ENCODE results near the gene PADI1.

The PADI1 gene

DNA sequence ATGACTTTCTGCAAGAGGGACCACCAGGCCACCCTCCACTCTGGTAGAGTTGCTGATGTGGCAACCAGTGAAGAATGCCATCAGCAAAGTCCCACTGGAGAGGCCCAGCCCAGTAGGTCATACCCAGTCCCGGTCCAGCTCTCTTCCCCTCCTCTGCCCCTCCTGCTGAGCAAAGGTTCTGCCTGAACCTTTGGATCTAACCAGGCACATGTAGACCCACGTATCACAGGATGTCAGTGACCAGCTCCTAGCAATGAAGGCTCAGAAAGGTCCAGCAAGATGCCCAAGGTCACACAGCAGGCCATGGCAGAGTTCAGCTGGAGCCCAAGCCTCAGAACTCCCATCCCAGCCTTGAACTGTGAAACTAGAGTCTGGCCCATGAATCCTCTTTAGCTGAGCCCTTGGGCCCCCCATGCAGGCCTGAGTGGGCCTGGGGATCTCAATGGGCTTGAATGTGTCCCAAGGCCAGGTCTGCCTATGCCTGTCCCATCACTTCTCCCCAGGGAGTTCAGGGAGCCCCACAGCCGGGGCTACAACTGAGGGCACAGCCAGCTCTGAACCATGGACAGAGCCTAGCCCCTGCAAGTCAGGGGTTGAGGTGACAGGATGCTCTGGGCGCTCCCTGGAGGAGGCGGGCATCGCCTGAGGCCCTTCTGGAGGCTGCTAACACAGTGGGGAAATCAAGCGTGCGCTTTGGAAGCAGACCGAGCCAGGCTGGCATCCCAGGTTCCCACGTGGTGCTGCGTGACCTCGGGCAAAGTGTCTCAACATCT, 21.4 kb upstream of the PADI1 start:
- DNase-seq (ENCODE audit: low spot score), result no peak

GRCh38 chr1:17184161-17184665, 20.7 kb upstream of the PADI1 start:
- no peak for DNase-seq (ENCODE audit: low spot score)

DNA sequence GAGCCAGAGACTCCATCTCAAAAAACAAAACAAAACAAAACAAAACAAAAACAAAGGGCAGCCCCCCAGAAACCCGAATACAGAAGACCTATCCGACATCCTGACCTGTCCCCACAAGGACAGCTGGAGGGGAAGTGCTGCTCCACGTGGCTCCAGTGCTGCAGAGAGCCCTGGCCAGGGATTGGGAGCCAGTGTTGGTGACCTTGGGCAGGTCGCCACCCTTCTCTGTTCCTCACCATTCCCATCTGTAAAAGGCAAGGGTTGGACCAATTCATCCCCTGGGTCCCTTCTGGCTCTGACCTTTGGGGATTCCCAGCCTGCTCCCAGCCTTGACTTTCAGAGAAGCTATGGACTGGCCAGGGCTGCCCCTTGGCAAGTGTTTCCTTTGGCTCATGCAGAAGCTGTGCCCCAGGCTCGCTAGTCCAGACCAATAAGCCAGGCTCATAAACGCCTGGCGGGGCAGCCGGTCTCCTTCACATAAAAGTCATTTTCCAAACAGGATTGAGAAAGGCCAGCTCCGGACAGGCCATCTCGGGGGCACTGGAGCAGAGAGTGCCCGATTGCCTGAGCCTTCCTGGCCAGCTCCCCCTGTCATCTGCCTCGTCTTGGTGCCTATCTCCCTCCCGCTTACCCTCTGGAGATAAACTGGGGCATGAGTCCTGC, 20.0 kb upstream of the PADI1 start:
- no peak for DNase-seq (ENCODE audit: low spot score)

GRCh38 chr1:17185485-17185860, 19.5 kb upstream of the PADI1 start:
- DNase-seq (ENCODE audit: low spot score), result no peak

DNA sequence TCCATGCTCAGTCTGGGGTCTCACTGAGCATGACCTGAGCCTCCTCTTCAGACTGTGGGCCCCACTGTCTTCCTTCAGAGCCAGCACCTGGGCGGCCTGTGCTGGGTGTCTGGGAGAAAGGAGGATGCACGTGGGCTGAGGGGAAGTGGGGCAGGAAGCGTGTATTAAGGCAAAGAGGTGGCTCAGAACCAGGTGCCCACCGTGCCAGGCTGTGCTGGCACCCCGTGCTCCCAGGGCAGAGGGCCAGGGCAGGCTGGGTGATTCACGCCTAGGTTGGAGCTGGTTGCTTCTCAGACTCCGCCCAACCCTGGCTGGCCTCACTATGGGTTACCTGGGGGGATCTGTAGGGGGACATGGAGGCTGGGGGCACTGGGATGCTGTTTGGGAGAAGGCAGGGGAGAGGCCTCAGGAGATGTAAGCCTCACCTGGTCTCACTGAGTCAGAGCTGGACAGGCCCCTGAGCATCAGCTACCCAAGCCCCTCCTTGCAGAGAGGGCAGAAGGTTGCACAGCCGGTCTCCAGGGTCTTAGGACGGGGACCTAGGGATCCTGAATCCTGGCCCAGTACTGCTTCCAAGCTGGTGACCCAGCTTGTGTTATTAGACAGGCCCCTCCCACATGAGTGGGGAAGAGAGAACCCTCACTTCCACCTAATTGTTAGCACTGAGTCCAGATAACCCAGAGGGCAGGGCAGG, 18.6 kb upstream of the PADI1 start:
- DNase-seq (ENCODE audit: low spot score), result peak; percentile 3

- no peak for DNase-seq (ENCODE audit: low spot score)
Observed at GRCh38 chr1:17187051-17187450, 17.9 kb upstream of the PADI1 start.

DNA sequence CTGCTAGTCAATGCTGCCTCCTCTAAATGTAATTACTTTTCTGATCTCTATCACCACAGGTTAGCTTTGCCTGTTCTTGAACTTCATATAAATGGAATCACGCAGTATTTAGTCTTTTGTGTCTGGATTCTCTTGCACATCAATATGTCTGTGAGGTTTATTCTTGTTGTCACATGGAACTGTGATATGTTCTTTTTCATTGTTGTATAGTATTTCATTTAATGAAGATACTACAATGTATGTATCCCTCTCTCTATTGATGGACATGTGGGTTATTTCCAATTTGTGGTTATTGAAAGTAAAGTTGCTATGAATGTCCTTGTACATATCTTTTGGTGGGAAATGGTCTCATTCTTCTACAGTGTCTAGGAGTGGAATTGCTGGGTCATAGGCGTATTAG, 16.7 kb upstream of the PADI1 start:
- DNase-seq (ENCODE audit: low spot score), result no peak

DNA sequence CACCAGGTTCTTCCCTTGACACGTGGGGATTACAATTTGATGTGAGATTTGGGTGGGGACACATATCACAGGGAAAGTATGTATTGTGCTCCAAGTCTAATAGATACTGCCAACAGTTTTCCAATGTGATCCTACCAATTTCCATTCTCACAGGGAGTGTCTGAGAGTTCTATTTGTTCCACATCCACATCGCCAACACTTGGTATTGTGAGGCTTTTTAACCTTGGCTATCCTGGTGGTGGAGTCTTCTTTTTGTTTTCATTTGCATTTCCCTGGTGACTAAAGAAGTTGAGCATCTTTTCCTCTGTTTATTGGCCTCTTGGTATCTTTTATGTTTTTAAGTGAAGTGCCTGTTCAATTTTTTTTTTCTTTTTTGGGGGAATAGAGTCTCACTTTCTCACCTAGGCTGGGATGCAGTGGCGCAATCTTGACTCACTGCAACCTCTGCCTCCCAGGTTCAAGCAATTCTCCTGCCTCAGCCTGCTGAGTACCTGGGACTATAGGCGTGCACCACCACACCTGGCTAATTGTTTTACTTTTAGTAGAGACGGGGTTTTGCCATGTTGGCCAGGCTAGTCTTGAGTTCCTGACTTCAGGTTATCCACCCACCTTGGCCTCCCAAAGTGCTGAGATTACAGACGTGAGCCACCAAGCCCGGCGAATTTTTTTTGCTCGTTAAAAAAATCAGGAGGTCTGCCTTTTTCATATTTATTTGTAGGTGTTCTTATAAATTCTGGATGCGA, 15.9 kb upstream of the PADI1 start:
- DNase-seq (ENCODE audit: low spot score), result no peak

GRCh38 chr1:17189632-17189990, 15.3 kb upstream of the PADI1 start:
- no peak for DNase-seq (ENCODE audit: low spot score)

DNA sequence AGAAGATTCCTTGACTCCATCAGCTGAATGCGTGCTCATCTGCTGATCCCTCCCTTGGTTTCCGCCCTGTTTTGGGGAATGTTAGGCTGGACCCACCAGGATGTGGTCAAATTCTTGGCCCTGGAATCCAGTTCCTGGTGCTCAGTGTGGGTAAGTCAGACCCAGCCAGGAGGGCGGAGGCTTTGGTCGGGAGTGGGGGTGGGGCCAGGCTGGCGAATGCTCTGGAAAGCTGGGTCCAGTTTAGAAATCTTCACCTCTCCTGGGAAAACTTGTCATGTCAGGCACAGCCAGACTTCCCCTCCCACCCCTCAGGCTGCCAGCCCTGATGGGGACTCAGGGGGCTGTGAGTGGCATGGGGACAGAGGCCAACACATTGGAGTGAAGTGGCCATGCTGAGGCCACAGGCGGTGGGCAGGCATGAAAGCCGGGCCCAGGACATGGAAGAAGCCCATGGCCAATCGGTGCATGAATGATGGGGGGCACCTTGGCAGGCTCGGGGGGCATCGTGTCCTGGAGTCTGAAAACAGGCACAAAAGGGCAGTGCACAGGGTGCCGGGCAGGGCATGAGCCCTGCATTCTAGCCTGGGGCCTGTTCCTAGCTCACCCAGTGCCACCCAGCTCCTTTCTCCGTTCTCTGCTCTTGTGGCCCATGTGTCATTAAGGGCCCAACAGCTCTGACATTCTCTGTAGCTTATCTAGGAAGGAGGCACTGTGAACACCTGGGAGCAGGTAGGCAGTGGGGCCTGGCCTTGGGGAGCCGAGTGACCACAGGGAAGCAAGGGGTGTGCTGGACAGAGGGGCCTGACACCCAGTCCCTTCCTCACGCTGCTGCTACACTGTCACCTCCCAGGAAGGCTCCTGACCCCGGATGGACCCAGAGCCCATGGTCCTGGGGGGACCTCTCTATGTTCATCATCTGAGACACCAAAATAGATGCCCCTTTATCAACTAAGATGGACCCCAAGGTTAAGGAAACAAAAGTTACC, 14.6 kb upstream of the PADI1 start:
- no peak for DNase-seq (ENCODE audit: low spot score)

GRCh38 chr1:17191990-17192242, 13.0 kb upstream of the PADI1 start:
- no peak for DNase-seq (ENCODE audit: low spot score)

- DNase-seq (ENCODE audit: low spot score), result no peak
Observed at GRCh38 chr1:17192394-17193221, 12.3 kb upstream of the PADI1 start.

GRCh38 chr1:17193222-17194132, 11.5 kb upstream of the PADI1 start:
- DNase-seq (ENCODE audit: low spot score), result no peak

- no peak for DNase-seq (ENCODE audit: low spot score)
Observed at GRCh38 chr1:17194133-17194475, 10.8 kb upstream of the PADI1 start.

DNA sequence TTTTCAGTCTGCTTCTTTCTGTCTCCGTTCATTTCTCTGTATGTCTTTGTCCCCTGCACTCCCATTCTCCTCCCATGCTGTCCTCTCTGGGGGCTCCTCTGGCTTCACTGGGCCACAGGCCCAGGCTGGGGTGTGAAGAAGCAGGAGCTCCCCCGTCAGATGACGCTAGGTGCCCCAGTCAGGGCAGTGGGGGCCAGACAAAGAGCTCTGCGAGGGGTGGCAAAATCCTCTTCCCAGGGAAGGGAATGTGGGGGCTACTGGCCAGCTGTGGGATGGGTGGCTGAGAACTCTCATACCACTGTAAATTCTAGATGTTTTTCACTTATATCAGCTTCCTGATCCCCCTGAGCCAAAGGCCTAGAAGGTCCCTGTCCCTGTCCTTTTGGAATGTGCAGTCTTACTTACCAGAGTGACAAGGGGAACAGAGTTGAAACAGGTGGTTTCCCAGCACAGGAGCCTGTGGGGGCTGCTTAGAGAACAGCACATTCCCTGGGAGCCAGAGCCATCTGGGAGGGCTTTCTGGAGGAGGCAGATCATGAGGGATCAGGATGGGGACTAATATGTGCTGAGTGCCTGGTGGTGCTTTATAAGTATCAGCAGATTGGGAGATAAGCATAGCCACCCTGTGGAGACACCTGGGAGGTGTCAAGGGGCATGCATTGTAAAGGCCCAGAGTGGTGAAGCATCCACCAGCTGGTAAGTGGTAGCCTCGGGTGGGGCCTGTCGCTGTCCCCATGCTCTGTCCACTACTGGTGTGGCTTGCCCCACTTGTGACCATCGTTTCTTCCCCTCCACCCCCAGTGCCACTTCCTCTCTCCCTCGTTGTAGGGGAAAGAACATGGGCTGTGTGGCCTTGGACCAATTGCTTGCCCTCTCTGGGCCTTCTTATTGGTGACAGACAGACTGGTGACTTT, 10.1 kb upstream of the PADI1 start:
- DNase-seq (ENCODE audit: low spot score), result no peak

DNA sequence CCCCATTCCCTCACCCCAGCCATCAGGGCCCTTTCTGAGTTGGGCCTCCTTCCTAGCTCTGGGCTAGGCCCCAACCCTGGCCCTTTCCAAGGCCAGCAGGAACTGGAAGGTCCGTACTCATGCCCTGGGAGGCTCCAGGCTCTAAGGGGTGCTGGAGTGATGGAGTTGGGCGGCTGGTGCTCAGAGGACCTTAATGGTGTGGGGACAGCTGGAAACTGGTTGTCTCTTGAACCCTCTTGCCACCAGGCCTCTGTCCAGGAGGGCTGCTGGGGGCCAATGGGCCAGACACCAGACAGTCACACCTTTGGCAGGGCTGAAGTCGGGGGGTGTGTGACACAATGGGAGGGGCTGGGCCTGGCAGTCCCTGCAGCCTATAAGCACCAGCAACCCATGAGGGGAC, 9.2 kb upstream of the PADI1 start:
- DNase-seq (ENCODE audit: low spot score), result no peak

GRCh38 chr1:17196496-17197185, 8.3 kb upstream of the PADI1 start:
- DNase-seq (ENCODE audit: low spot score), result no peak

GRCh38 chr1:17197696-17198095, 7.2 kb upstream of the PADI1 start:
- no peak for DNase-seq (ENCODE audit: low spot score)
